ENCODE results near the gene NTMT1. TPM values are rescaled to one million over a fixed set of nuclear protein-coding genes. Genes with fewer than 3 reads are reported as not detected.
A peak's percentile ranks its signal among the peaks of the same experiment; 100 is the strongest.

NTMT1 gene
- polyA plus RNA-seq, 1 donor, result 26.3 TPM

DNA sequence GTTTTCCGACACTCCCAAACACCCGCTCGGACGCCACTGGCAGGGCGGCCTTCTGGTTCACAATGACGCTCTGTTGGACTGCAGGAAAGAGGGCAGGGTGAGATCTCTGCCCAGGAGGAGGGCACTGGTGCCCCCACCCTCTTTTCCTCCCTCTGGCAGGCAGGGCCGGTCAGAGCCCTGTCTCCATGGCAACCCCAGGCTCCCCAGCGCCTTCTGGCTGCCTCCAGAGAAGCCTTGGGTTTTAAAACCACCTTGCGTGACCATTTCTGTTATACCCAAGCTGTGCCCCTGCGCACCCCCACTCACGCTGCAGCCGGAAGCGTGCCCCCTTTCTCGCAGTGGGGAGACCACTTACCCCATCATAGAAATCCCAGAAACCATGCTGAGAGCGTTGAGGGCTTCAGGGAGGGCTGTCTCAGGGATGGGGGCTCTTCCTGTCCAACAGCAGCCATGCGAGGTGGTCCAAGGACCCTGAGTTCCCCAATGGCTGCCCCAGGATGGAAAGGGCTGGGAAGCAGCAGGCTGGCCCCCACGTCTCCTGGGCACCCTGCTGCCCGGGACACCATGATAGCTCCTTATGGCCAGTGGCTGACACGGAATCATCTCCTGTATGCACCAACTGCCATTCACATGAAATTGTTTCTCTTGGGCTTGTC is 12.3 kb upstream of the NTMT1 start:
- peak; percentile 75 for DNase-seq

DNA sequence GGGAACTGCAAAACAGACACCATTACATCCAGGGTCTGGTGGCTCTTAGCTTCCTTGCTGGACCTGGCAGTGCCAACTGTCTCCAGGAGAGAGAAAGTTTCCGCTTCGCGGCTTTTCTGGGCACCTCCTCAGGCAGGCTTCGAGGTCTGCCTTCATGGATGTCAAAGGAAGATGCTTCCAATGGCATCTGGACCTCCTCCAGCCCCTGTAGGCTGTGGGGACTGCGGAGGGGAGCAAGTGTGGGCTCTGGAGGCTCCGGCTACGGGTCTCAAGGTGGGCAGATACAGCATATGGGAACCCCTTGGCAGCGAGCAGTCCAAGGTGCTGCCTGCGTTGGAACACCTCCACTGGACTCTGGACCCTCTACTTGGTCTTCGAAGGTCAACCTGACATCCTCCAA is 11.0 kb upstream of the NTMT1 start:
- no peak for DNase-seq

DNA sequence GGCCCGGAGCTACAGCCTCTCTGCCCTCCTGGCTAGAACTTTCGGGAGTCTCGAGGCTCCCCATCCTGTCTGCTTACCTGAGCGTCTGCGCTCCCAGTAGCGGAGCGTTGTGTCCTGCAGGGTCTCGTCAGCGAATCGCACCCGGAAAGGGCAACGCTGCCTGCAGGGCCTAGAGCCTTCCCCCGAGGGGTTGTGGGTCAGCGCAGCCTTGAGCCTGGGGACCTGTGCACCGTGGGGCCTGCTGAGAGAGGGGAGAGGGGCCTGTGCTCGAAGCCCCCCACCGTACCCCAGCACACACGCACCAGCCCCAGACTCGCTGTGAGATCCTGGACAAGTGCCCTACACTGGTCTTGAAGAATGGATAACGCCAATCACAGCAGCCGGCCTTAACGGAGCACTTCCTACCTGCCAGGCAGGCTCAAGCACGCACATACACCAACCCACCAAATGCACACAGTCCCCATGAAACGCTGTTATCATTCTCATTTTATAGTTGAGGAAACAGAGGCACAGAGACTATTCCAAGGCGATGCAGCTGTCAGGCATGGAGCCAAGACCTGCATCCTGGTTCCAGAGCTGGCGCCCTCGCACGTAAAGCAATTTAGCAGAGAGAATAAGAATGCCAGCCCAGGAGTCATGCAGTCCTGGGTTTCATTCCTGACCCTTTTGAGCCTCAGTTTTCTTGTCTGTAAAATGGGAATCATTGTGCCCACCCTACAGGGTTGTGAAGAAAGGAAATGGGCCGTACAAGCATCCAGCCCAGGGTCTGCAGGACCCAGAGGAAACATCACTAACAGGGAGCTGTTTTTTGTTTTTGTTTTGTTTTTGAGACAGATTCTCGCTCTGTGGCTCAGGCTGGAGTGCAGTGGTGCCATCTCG is 10.3 kb upstream of the NTMT1 start:
- DNase-seq, result no peak

DNA sequence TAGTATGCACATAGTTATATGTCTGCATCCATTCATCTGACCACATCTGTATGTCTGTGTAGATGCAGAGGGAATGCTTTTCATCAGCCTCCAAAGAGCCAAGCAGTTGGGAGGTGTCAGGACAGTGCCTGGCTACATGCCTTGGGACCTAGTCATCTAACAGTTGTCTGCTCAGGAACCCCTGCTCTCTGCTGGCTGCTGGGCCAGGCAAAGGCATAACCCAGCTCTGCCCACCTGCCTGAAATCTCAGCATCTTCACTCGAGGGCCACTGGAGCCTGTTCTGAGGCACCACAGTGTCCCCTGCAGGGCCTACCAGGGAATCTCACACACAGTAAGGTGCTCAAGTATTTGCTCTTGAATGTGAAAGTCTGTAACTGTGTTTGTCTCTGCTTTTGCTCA is 8.8 kb upstream of the NTMT1 start:
- no peak for DNase-seq

DNA sequence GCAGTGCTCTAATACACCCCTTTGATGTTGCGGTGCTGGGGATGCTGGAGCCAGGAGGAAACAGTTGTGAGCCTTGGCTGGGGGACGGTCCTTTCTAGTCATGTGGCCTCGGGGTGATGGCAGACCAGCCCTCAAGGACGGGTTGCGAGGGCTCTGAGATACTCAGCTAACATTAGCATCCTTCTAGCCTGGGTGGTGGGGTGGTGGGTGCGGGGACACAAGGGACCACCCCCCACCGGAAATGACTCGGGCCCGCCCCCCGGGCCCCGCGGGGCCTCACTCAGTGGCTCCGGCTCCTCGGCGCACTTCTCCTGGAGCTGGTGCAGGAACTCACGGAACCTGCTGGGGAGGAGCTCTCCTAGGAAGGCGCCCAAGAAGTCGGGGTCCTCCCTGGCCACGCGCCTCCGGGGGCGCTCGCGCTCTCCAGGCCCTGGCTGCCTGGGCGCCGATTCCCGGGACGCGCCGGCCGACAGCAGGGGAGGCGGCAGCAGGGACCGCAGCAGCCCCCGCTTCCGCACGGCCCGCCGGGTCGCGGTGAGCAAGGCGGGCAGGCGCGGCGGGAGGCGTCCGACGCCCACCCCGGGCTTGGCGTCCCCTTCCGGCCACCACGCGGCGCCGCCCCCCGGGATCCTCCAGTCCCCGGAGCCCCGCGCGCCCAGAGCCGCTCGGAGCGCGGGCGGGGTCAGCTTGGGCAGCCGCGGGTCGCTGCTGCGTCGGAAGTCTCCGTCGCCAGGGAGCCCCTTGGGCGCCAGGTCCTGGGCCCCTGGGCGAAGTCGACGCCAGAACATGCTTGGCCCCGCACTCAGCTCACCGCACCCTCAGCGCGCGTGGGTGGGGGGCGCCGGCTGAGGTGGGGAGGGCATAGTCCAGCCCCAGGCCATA is 5.9 kb upstream of the NTMT1 start:
- peak; percentile 50 for DNase-seq

DNA sequence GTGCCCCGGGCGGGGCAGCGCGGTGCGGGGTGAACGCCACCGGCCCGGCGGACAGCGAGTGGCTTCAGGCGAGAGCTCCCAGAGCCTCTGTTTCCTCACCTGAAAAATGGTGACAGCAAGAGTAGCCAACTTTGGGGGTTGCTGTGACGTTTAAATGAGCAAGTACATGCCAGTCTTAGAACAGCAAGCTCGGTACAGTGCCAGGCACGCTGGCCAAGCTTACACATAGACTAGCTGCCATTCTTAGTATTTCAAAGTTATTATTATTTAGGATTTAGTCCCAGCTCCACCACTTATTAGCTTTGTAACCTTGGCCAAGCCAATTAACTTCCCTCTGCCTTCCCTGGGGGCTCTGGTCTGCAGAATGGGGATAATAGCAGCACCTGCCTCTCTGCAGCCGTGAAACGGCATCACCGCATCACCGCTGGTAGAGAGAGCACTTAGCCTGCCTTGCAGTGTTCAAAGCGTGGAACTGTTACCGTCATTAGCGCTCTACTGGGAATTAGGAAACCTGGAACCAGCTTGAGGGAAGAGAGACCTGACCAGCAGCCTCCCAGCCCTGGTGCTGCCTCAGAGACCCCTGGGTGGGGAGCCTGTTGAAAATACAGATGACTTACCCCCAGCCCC is 5.2 kb upstream of the NTMT1 start, which contains the start of gene C9orf50:
C9orf50 (minus strand) TSS at position 433 of the 627 bp plus-strand sequence. CDS start 527 bp downstream, outside the sequence.
- no peak for DNase-seq

DNA sequence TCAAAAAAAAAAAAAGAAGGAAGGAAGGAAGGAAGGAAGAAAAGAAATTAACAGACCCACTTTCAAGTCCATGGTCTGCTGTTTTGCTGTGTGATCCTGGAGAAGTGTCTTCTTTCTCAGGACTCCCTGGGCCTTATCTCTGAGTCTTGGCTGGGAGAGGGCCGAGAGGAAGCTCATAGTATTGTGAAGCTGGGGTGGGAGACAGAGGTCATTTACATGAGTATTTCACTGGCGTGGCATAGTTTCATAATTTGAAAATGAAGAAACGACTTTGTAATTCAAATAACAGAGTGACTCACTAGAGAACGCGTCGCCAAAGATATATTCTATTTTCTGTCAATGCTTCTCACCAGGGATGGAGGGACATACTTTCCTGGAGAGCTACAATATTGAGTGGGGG is 2.6 kb upstream of the NTMT1 start:
- no peak for DNase-seq

DNA sequence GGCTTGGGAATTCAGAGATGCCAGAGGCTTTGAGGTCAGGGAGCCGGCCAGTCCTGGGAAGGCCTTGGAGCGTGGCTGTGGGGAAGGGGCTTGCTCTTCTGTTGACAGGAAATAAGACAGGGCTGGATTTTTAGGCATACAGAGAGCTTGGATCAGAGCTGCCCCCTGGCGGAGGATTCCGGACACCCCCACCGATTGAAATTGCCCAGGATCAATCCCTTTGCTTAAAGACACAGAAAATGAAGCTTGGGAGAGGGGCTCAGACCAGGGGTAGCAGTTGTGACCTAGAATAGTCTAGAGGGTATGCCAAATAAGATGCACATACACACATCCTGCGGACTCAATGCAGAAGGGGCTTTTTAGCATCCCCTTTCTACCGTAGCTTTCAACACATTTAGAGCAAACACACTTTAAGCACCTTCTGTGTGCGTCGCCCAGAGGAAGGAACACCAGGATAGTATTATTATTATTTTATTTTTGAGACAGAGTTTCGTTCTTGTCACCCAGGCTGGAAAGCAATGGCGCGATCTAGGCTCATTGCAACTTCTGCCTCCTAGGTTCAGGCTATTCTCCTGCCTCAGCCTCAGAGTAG is 1.7 kb upstream of the NTMT1 start:
- DNase-seq, result no peak

DNA sequence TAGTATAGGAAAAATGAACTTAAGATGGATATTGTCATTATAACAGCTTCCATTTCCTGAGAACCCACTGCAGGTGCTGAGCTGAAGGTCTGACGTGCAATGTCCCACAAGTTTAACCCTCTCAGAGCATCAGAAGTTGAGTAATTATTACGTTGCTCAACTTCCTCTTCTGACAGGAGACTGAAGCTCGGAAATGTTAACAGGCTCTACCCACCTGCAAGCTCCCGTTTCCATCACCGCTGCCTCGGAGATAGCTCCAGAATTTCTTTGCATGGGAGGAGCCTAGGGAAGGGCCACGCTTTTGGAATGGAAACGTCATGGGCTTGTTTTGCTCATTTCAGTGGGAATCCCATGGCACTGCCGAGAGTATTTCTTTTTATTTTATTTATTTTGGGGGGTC is 1.0 kb upstream of the NTMT1 start:
- no peak for DNase-seq

DNA sequence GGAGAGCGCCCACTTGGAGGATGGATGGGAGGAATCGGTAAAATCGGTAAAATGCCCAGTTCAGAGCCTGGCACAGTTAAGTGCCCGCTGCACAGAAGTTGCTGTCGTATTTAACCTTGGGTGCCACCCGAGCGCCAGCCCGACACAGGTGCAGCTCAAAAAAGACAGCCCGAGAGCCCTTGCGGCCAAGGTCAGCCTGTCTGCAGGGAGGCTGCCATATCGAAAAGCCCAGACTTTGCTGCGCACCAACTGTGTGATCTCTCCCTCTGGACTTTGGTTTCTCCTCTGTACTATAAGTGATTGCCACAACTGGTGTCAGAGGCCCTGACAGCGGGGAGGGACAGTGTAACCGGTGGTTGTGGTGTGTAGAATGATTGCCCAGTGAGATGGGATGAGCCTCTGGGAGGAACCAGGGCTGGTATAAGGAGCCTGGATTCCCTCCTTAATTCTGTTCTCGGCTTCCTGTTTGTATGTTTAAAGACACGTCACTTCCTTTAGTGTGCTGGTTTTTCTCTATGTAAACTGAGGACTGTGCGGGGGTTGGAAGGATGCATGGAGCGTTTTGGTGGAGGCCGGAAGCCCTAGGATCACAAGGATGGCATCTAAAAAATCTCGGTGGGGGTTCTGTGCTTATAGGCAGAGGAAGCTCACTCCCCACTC is 792 bp downstream of the NTMT1 start:
- DNase-seq, result no peak

DNA sequence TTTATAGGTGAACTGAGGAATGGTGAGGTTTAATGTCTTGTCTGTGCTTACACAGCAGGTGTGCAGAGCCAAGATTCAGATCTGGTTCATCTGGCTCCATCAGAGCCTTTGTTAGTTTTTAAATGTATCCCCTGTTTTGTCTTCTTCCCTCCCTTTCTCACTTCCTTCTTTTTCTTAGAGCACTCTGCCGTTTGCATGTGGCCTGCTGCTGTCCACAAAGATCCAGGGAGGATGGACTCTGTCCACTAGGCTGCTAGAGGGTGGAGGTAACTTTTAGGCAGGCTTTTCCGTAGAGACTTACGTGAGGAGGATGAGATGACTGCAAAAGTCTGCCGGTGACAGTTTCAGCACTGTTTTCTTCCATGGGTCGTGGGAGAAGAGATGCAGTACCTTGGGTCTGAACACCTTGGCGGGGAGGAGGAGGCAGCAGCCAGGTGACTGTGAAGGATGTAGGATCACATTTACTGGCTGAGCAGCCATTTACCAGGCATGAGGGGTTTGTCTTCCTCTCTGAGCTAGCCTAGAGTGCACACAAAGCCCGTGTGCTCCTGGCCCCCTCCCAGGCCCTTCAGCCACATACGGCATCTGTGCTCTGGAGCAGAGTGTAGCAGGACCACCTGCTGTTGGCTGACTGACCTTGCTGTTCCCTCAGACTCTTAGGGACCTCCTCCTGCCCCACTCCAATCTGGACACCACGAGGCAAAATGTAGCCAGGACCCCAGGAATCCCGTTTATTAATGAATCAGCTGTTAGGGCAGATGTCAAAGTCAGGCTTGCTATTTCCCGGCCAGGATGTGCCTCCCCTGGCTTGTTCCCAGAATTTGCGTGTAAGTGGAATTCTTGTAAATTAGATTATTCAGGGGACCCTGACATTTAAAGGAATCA is 1.8 kb downstream of the NTMT1 start:
- DNase-seq, result no peak

DNA sequence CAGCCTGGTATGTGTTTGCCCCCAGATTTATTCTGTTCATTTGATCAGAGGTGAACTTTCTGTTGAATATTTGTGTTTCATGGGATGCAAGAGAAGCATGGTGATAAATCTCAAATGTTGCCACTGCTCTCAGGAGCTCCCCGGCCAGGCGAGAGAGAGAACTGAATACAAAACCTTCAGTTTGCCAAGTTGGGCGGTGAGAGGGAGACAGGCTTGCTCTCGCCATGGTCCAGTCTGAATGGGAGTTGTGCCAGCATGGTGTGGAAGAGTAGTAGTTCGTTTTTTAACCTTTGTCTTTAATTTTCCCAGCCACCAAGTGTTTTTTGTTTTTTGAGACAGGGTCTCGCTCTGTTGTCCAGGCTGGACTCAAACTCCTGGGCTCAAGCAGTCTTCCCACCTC is 2.7 kb downstream of the NTMT1 start:
- no peak for DNase-seq

DNA sequence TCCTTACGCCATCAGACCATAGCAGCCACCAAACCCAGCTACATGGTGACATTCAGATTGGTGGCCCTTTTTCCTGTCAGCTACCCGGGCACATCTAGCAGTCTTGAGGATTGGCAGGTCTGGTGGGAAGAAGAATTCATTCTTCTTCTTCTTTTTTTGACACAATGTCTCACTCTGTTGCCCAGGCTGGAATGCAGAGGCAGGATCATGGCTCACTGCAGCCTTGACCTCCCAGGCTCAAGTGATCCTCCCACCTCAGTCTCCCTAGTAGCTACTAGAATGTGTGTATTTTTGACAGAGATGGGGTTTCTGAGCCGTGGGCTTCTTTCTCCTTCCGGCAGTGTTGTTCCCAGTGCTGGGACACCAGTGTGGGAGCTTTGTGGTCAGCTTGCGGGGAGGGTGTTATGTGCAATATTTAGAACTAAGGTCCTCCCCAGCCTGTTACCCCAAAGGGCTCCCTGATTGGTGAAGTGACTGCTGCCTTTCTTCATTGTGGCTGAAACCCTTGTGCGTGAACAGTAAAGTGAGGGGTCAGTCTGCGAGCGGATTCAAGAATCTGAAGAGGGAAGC is 3.4 kb downstream of the NTMT1 start:
- DNase-seq, result no peak

DNA sequence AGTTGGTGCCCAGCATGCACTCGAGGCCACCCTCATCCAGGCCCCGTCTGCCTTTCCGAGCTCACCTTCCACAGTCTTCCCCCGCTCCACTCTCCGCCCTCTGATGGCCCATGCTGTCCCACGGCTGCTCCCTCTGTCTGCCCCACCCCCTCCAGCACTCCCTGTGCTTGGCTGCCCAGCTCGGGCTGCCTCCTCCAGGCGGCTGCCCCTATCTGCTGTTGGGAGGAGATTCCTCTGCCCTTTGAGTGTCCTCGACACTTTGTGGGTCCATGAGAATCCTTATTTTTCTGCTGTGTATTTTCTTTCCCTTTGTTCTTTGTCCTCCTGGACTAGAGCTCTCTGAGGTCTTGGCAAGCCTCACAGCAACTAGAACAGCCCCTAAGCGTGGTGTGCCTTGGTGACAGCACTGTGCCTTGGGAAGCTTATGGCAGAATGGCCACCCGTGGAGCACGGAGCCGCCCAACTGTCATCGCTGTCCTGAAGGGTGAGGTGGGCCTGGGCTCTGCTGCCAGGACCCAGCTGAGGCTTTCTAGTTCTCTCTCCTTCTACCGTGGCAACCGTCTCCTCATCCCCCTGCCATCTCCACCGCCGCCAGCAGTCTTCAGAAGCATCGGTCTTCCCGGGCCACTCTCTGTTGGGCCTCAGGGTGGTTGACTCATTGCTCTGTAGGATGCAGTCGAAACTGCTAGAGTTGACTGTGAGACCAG is 5.2 kb downstream of the NTMT1 start:
- DNase-seq, result no peak

DNA sequence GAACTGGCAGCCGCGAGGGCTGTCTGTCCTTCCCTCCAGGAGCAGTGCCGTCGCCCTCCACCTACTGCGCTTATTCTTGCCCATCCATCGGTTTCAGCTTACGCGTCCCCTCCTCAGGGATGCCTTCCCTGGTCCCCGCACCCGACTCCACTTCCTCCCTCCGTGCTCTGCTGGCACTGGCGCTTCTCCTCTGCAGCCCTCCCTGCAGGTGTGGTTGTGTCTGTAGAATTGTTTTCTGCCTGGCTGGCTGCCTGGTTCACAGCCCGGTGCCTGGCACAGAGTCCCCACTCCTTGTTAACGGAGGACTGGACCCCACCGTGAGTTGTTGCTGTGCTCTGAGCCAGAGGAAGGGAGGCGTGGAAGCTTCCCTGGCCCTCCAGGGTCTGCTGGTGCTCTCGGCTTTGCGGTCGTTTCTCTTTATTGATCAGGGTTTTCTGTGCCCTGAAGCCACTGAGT is 5.7 kb downstream of the NTMT1 start:
- no peak for DNase-seq

DNA sequence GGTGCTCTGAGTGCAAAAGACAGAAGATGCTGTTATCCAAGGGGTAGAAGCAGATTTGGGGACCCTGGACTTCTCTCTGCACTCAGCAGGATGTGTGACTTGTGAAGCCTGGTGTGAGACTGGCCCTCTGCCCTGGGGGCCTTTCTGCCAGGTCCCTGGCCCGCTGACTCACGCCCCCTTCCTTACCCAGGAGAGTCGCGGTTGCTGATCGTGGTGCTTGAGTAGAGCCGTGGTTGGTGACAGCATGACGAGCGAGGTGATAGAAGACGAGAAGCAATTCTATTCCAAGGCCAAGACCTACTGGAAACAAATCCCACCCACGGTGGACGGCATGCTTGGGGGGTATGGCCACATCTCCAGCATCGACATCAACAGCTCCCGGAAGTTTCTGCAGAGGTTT is 6.5 kb downstream of the NTMT1 start:
- no peak for DNase-seq

DNA sequence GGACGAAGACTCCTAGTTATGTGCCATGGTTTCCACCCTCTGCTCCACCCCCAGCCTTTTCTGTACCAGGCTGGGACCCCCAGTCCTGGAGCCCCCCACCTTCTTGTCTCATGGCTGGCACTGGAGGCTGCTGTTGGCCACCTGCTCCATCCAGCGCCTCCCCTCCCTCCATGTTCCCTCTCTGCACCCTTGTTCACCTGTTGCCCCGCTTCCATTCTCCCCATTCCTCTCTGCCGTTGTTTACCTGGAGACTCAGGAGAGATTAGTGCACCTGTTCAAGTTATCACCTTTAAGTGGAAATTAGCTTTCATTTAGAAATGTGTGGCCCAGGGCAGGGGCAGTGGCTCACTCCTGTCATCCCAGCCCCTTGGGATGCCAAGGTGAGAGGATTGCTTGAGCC is 7.2 kb downstream of the NTMT1 start:
- no peak for DNase-seq

DNA sequence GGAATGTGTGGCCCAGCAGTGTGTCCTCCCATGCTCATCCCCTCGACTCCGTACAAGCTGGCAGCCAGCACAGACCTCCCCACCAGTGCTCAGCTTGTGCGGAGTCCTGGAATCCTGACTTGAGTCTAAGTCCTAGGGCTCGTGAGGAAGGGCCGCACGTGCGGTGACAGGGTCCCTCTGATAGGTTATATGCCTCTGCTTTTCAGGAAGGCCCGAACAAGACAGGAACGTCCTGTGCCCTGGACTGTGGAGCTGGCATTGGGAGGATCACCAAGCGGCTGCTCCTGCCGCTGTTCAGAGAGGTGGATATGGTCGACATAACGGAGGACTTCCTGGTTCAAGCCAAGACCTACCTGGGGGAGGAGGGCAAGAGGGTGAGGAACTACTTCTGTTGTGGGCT is 7.9 kb downstream of the NTMT1 start:
- no peak for DNase-seq
